Natural killer cell treated with Interleukin-12 subunit alpha and Interleukin-12 subunit beta and Interleukin-15 and Interleukin-18, amount 100 ng/mL, for 72 hours (primary cell): ENCODE results near the gene THSD7B. TPM values are rescaled to one million over a fixed set of nuclear protein-coding genes. Genes with fewer than 3 reads are reported as not detected.
"Not testable (repeated sequence)": the region's sequence is repeated elsewhere in the genome, so short reads cannot be mapped to it uniquely, and the experiment has no call there.

ENCODE experiments used
- ATAC-seq, 2 donors: fragments of 150-1000 bp; cut with Tn5 transposase in 1 of 2; sonication (Bioruptor Pico), chemical (Tn5 transposase) in 1 of 2; 2 replicates each; pipeline ENCODE4 v1.10.0; 2021
- DNase-seq: peaks from one replicate; pipeline ENCODE4 v3.0.0; 2022; ENCODE audit warnings: low spot score
- H3K27ac Mint-ChIP-seq, 2 donors: 1 replicate in 1 of 2; 2 replicates in 1 of 2; pipeline ENCODE4 v1.8.0; 2022; ENCODE audit warnings: mixed read lengths in 2 of 2, mild to moderate bottlenecking in 1 of 2, moderate library complexity in 1 of 2
- H3K27me3 Mint-ChIP-seq, 2 donors: 1 replicate in 1 of 2; 2 replicates in 1 of 2; pipeline ENCODE4 v1.8.0; 2022; ENCODE audit warnings: mixed read lengths in 2 of 2
- H3K36me3 Mint-ChIP-seq: one replicate; pipeline ENCODE4 v1.8.0; 2022; ENCODE audit warnings: mixed read lengths
- H3K4me1 Mint-ChIP-seq, 2 donors: 1 replicate in 1 of 2; 2 replicates in 1 of 2; pipeline ENCODE4 v1.8.0; 2022; ENCODE audit warnings: low read depth in 2 of 2, mixed read lengths in 2 of 2, mild to moderate bottlenecking in 1 of 2
- H3K4me3 Mint-ChIP-seq: one replicate; pipeline ENCODE4 v1.8.0; 2022; ENCODE audit warnings: mixed read lengths
- H3K9me3 Mint-ChIP-seq: 2 replicates; pipeline ENCODE4 v1.8.0; 2022; ENCODE audit warnings: mixed read lengths
- total RNA-seq, 2 donors: library from RNA; stranded (reverse); gene quantifications; one replicate each; pipeline ENCODE4 v1.2.3, GENCODE V29; 2022

The THSD7B gene
- total RNA-seq, 2 donors from 2014 or later = not detected

GRCh38 chr2:136929531-136929930 lies 164.2 kb downstream of the THSD7B start:
- H3K9me3 Mint-ChIP-seq = peaks cover 4% of the 10 kb centered on the region
- no peak overlapping the region for H3K27ac Mint-ChIP-seq
- no peaks in the 10 kb centered on the region for H3K36me3 Mint-ChIP-seq
- DNase-seq = no peak
- ATAC-seq = no peak
- no peaks in the 10 kb centered on the region for H3K4me1 Mint-ChIP-seq
- no peak overlapping the region for H3K4me3 Mint-ChIP-seq
- H3K27me3 Mint-ChIP-seq = no peaks in the 10 kb centered on the region

- no peaks in the 10 kb centered on the region for H3K27me3 Mint-ChIP-seq
- ATAC-seq (no peak), DNase-seq (no peak)
- no peak overlapping the region for H3K4me3 Mint-ChIP-seq
- peaks cover 8% of the 10 kb centered on the region for H3K9me3 Mint-ChIP-seq
- no peaks in the 10 kb centered on the region for H3K4me1 Mint-ChIP-seq
- H3K36me3 Mint-ChIP-seq = no peaks in the 10 kb centered on the region
- H3K27ac Mint-ChIP-seq = no peak overlapping the region
Measured at GRCh38 chr2:136932700-136933099, 167.4 kb downstream of the THSD7B start.

GRCh38 chr2:136935119-136935518 lies 169.8 kb downstream of the THSD7B start:
- H3K36me3 Mint-ChIP-seq = no peaks in the 10 kb centered on the region
- peaks cover 16% of the 10 kb centered on the region for H3K9me3 Mint-ChIP-seq
- H3K4me3 Mint-ChIP-seq = no peak overlapping the region
- no peak for DNase-seq
- ATAC-seq = no peak
- H3K27me3 Mint-ChIP-seq = no peaks in the 10 kb centered on the region
- no peaks in the 10 kb centered on the region for H3K4me1 Mint-ChIP-seq
- no peak overlapping the region for H3K27ac Mint-ChIP-seq

GRCh38 chr2:136956050-136956449 lies 190.7 kb downstream of the THSD7B start:
- ATAC-seq (no peak), DNase-seq (no peak)
- no peaks in the 10 kb centered on the region for H3K4me1 Mint-ChIP-seq
- H3K4me3 Mint-ChIP-seq = no peak overlapping the region
- H3K36me3 Mint-ChIP-seq = no peaks in the 10 kb centered on the region
- H3K27ac Mint-ChIP-seq = no peak overlapping the region
- no peaks in the 10 kb centered on the region for H3K9me3 Mint-ChIP-seq
- H3K27me3 Mint-ChIP-seq = no peaks in the 10 kb centered on the region

- ATAC-seq = no peak
- Mint-ChIP-seq H3K9me3 (no peaks in the 10 kb centered on the region), H3K4me3 (no peak overlapping the region), H3K36me3 (no peaks in the 10 kb centered on the region), H3K27me3 (no peaks in the 10 kb centered on the region), H3K27ac (no peak overlapping the region), H3K4me1 (no peaks in the 10 kb centered on the region)
- DNase-seq = no peak
Measured at GRCh38 chr2:136957044-136957443, 191.7 kb downstream of the THSD7B start.

- Mint-ChIP-seq H3K4me1 (no peaks in the 10 kb centered on the region), H3K36me3 (no peaks in the 10 kb centered on the region), H3K9me3 (peaks cover 8% of the 10 kb centered on the region), H3K27me3 (no peaks in the 10 kb centered on the region), H3K27ac (no peak overlapping the region), H3K4me3 (no peak overlapping the region)
- ATAC-seq (no peak), DNase-seq (no peak)
Measured at GRCh38 chr2:136962105-136962725, 196.9 kb downstream of the THSD7B start.

- Mint-ChIP-seq H3K27ac (no peak overlapping the region), H3K9me3 (peaks cover 8% of the 10 kb centered on the region), H3K27me3 (no peaks in the 10 kb centered on the region), H3K36me3 (no peaks in the 10 kb centered on the region), H3K4me3 (no peak overlapping the region), H3K4me1 (no peaks in the 10 kb centered on the region)
- DNase-seq (no peak), ATAC-seq (no peak)
Measured at GRCh38 chr2:136966485-136966884, 201.1 kb downstream of the THSD7B start.

- H3K4me3 Mint-ChIP-seq = no peak overlapping the region
- no peaks in the 10 kb centered on the region for H3K27me3 Mint-ChIP-seq
- no peaks in the 10 kb centered on the region for H3K4me1 Mint-ChIP-seq
- H3K36me3 Mint-ChIP-seq = peaks cover 5% of the 10 kb centered on the region
- DNase-seq (no peak), ATAC-seq (no peak)
- peaks cover 17% of the 10 kb centered on the region for H3K9me3 Mint-ChIP-seq
- H3K27ac Mint-ChIP-seq = no peak overlapping the region
Measured at GRCh38 chr2:136980303-136980702, 215.0 kb downstream of the THSD7B start.

- H3K27me3 Mint-ChIP-seq, H3K27ac Mint-ChIP-seq, H3K36me3 Mint-ChIP-seq, DNase-seq, H3K4me1 Mint-ChIP-seq, H3K4me3 Mint-ChIP-seq, ATAC-seq: not testable (repeated sequence)
- peaks cover 17% of the 10 kb centered on the region for H3K9me3 Mint-ChIP-seq
Measured at GRCh38 chr2:136981689-136982088, 216.3 kb downstream of the THSD7B start.

GRCh38 chr2:136985044-136985443 lies 219.7 kb downstream of the THSD7B start:
- Mint-ChIP-seq H3K4me1 (no peaks in the 10 kb centered on the region), H3K4me3 (no peak overlapping the region), H3K9me3 (peaks cover 8% of the 10 kb centered on the region), H3K36me3 (no peaks in the 10 kb centered on the region), H3K27me3 (no peaks in the 10 kb centered on the region), H3K27ac (no peak overlapping the region)
- ATAC-seq = no peak
- DNase-seq = no peak

- Mint-ChIP-seq H3K27me3 (no peaks in the 10 kb centered on the region), H3K36me3 (no peaks in the 10 kb centered on the region), H3K27ac (no peak overlapping the region), H3K4me3 (no peak overlapping the region), H3K4me1 (no peaks in the 10 kb centered on the region), H3K9me3 (peaks cover 10% of the 10 kb centered on the region)
- DNase-seq (no peak), ATAC-seq (no peak)
Measured at GRCh38 chr2:136986605-136987221, 221.4 kb downstream of the THSD7B start.

GRCh38 chr2:136990316-136990715 lies 225.0 kb downstream of the THSD7B start:
- DNase-seq (no peak), ATAC-seq (no peak)
- Mint-ChIP-seq H3K36me3 (no peaks in the 10 kb centered on the region), H3K9me3 (peaks cover 8% of the 10 kb centered on the region), H3K27ac (no peak overlapping the region), H3K4me3 (no peak overlapping the region), H3K4me1 (no peaks in the 10 kb centered on the region), H3K27me3 (no peaks in the 10 kb centered on the region)

- Mint-ChIP-seq H3K9me3 (peaks cover 8% of the 10 kb centered on the region), H3K27ac (no peak overlapping the region), H3K4me1 (no peaks in the 10 kb centered on the region), H3K27me3 (no peaks in the 10 kb centered on the region), H3K36me3 (no peaks in the 10 kb centered on the region), H3K4me3 (no peak overlapping the region)
- ATAC-seq = no peak
- no peak for DNase-seq
Measured at GRCh38 chr2:136994793-136995192, 229.4 kb downstream of the THSD7B start.

- Mint-ChIP-seq H3K9me3 (no peaks in the 10 kb centered on the region), H3K4me3 (no peak overlapping the region), H3K36me3 (no peaks in the 10 kb centered on the region), H3K27me3 (no peaks in the 10 kb centered on the region), H3K27ac (no peak overlapping the region), H3K4me1 (no peaks in the 10 kb centered on the region)
- no peak for ATAC-seq
- no peak for DNase-seq
Measured at GRCh38 chr2:136997557-136997956, 232.2 kb downstream of the THSD7B start.

- H3K4me3 Mint-ChIP-seq = no peak overlapping the region
- H3K9me3 Mint-ChIP-seq = peaks cover 3% of the 10 kb centered on the region
- DNase-seq = no peak
- no peaks in the 10 kb centered on the region for H3K27me3 Mint-ChIP-seq
- ATAC-seq = no peak
- no peaks in the 10 kb centered on the region for H3K4me1 Mint-ChIP-seq
- H3K36me3 Mint-ChIP-seq = no peaks in the 10 kb centered on the region
- H3K27ac Mint-ChIP-seq = no peak overlapping the region
Measured at GRCh38 chr2:137000811-137001210, 235.5 kb downstream of the THSD7B start.
